IPS DF 4.7 (cell line): ENCODE measurements around the gene TOX2.

Experiments used
- DNase-seq: peaks from one replicate; pipeline ENCODE4 v3.0.0-alpha.2; 2013; ENCODE audit warnings: low spot score; ENCODE audit errors: extremely low read depth

The TOX2 gene

DNA sequence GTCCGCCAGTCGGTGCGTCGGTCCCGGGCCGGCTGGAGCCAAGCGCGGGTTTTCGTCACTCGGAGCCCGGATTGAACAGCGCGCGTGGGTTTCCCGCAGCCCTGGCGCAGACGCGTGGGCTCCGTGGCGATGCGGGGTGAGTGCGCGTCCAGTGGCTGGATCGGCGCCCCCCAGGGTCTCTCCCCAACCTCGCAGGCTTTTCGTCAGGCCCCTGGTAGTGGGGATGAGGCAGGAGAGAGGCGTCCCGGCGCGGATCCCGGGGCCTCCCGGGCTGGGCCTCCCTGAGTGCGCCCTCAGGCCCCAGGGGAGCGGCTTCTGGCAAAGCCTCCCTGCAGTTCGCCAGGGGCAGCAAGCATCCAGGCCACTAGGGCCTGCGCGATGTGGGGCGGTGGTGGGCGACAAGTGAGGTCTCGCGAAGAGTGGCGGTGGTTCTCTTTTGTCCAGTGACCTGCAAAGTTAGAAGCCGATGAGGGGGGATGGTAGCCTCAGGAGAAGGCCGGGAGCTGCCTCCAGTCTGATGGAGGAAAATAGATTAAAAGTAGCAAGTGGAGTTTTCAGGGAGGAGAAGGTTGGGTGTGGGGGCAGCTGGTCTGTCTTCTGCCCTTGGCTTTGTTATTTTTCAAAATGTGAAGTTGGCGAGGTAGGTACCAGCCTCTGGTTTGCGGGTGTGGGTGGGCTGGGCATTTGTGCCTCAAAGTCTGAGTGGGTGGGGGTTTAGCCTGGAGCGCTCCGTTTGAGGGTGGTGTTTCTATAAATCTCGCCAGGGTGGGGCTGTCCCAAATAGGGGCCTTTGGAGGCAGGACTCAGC, 1.6 kb downstream of the TOX2 start:
- no peak for DNase-seq

DNA sequence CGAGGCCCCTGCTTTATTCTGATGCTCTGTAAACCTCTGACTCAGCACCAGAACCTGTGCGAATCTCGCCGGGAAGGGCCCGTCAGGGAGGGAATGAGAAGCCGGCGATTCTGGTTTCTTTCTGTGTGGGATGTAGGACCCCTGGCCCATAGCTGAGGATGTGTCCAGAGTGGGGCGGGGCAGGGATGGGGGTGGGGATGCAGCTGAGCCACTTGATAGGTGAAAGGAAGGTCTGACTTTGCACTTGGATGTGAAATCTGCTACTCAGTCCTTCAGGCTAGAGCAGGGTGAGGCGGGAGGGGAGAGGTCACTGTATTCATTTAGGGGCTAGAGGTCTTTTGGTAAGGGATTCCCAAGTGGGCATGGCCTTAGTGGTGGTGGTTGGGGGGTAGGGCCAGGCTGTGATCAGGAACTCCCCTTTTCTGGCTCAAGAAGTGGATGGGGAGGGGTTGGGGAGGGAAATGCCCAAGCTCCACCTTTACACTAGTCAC, 2.3 kb downstream of the TOX2 start:
- DNase-seq: no peak

DNA sequence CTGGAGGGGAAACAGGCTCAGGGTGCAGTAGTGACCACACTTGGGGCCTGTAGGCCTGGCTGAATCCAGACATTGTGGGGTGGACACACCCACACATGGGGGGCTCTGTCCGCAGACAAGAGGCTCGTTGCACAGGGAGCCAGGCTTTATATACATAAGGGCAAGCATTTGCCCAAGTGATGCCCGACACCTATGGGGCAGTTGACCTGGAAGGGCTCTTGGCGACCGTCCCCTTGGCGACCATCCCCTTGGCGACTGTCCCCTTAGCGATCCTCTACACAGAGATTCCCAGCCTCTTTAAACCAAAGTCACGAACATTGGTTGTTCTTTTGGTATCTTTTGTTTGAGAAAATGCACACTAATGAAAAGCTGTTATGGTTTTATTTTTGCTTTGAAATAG, 2.7 kb downstream of the TOX2 start:
- DNase-seq: no peak

DNA sequence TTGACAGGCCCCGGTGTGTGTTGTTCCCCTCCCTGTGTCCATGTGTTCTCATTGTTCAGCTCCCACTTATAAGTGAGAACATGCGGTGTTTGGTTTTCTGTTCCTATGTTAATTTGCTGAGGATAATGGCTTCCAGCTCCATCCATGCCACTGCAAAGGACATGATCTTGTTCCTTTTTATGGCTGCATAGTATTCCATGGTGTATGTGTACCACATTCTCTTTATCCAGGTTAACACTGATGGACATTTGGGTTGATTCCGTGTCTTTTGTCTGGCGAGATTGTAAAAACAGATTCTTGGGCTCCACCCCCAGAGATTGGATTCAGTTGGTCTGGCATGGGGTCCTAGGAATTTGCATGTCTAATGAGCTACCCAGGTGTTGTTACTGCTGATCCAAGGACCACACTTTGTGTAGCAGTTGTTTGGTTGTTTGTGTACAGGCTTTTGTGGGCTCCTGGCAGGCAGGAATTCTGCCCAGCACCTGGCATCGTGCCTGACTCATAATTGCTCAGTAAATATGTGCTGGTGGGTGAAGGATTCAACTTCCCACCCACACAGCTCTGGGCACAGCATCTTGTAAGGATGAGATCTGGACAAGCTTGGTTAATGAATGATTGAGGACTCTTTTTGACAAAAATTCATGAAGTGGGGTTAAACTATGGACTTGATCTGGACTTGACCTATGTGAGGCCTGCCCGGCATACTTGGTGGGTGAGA, 5.2 kb downstream of the TOX2 start:
- DNase-seq: no peak

DNA sequence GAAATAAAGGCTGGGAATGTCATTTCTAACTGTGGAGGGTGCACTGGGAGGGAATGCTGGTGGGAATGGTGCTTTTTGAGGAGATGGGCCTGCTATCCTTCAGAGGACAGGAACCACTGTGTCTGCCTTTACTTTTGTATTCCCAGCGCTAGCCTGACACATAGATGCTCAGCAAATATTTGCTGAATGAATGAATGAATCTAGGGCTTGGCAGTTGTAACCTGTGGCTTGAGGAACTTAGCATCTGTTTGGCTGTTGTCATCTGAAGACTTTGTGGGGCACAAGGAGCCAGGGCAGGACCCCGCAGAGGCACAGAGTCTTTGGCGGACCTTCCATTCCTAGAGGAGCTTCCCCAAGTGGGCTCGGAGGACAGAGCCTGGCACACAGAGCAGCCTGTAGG, 6.1 kb downstream of the TOX2 start:
- DNase-seq: no peak

DNA sequence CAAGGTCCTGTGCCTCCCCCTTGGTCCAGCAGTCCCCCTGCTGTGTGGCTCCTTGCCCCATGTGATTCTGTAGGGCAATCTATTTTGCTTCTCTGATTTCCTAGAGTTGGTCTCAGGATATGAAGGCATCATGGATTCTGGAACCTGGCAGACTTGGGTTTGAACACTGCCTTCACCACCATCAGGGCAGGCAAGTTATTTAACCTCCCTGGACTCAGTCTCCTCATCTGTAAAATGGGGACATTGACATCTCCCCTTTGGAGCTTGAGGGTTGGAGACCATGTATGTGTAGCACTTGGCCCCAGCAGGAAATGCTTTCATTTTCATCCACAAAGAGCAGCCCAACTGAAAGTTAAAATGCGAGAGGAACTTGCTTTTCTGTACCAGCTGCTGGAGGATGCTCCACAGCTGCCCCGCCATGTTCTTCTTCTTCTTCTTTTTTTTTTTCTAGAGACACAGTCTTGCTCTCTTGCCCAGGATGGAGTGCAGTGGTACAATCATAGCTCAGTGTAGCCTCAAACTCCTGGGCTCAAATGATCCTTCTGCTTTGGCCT, 6.7 kb downstream of the TOX2 start:
- DNase-seq: no peak

DNA sequence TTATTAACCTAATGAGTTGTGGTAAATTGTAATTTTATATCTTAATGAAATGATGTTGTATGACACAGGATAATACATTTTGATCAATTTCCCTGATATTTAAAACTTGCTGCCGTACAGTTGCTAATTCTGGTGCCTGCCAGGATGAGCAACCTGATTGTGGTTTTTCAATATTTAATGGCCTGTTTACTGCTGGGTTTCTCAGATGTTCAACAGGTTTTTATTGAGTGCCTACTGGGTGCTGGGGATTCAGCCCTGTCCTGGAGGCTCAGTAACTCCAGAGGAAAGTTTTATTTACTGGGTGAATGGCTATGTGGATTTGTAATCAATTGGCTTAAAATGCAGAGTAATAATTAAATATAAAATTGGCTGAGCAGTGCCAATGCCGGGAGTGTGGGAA, 8.0 kb downstream of the TOX2 start:
- DNase-seq: no peak

DNA sequence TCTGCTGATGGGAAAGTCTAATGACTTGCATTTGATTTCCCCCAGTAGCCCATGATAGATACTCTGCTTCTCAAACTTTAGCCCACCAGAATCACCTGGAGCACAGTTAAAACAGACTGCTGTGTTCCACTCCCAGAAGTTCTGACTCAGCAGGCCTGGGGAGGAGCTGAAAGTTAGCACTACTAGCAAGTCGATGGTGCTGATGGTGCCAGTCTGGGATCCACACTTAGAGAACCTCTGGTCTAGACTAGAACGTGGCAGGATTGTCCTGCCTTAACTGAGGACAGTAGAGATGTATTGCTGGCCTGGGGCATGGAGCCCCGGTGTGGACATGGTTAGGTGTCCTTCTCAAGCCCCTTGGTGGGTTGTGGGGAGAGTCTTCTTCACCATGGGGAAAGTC, 8.7 kb downstream of the TOX2 start:
- DNase-seq: no peak

DNA sequence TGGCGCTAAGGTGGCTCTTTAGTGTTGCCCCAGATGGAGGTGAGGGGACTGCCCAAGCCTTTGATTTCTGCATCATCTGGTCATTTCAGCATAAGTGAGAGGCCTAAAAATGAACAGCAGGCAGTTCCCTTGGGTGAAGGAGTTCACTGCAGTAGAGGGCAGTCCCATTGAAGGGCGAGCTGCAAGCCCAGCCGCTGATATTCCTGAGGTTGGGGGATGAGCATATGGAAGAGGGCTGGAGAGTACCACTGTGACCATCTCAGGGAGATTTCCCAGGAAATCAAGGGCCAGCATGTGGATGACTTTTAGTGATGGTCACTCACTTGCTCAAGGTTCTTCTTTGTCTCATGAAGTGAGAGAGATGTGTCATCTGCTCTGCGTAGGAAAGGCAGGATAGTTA, 9.3 kb downstream of the TOX2 start:
- no peak for DNase-seq

DNA sequence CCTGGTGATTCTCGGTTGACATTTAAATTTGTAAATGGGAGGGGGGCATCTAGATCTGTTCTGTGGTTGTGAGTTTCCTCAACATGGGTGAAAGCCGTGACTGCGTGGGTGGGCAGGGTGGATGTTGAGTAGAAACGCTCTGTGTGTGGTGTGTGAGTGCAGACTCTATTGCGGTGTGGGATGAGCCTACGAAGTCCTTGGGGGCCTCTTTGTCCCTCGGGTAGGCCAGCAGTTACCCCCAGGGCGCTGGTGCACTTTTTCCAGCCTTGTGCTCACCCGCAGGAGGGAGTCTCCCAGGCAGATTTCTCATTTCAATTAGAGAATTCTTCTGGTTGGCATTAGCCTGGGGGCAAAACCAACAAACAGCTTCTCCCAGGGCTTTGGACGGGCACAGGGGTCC, 10.6 kb downstream of the TOX2 start:
- DNase-seq: no peak

DNA sequence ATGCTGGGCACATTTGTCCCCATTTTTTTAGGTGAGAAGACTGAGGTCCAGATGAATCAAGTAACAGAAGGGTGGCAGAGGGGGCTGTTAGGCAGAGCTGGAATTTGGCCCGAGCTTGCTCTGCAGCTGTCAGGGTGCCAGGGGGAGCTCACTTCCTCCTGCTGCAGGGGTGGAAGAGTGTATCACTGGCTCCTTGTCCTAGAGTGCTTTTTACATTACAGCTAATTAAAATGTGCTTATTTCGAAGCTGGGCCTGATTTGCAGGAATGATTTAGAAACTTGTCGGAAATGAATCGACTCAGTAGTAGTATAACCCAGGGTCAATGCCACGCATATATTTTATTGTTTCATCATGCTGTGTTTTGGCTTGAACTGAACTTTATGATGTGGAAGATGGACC, 11.1 kb downstream of the TOX2 start:
- DNase-seq: no peak

DNA sequence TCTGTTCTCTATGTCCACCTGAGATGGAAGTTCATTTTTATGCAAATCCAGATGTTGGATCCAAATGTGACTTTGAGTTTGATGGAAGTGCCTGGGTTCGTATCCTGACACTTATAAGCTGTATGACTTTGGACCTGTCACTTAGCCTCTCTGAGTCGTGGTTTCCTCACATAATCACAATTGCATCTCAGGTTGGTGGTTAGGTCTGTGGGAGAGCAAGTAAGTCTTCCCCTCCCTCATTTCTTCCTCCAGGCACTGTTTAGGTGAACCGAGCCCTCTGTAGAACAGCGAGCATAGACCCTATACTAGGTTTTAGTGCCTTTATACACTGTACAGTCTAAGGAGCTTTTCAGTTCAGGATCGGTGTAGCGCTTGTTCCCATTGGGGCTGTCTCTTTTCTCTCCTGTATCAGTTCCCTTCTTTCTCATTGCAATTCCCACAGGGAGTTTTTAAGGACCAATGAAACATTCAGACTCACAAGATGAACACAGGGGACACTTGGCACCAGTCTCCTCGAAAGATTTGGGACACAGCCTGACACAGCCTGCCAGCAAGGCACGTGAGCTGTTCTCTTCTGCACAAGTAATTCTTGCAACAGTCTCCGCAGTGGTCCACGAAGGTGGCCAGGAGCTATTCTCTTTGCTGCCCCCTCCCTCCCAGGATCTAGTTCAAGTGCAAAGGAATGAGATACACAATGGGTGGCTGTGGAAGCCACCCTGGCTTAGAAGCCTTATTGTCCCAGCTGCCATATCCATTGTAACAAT, 11.8 kb downstream of the TOX2 start:
- no peak for DNase-seq

DNA sequence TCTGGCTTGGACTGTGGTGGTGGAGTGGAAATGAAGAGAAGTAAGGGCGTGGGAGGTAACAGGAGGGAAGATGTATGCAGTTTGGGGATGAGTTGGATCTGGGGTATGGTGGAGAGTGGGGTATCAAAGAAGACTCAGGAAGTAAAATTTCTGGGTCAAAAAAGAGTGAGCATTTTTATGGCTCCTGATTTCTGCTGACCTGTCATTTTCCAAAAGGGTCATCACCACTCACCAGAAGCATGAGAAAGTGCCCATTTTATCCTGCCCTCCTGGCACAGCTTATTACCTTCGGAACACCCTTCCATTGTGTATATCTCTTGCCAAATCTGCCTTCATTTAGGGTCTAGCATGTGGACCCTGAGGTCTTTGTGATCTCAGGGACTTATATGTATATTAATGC, 17.3 kb downstream of the TOX2 start:
- no peak for DNase-seq

DNA sequence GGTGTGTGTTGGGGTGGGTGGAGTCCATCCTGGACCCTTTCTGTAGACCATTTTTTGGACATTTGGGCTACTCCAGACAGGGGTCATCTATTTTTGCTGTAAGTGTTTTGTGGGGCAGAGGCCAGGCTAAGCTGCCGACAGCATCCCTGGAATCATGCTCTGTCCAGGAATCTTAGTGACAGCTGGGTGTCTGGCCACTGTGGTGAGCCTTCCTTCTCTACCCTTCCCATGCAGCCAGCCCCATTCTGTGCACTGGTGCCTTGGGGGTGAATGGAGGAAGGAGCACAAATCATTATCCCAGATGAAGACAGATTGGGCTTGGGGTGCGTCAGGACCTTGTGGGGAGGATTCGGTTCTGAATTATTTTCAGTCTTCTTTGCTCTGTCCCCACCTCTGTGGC, 20.2 kb downstream of the TOX2 start:
- no peak for DNase-seq

DNA sequence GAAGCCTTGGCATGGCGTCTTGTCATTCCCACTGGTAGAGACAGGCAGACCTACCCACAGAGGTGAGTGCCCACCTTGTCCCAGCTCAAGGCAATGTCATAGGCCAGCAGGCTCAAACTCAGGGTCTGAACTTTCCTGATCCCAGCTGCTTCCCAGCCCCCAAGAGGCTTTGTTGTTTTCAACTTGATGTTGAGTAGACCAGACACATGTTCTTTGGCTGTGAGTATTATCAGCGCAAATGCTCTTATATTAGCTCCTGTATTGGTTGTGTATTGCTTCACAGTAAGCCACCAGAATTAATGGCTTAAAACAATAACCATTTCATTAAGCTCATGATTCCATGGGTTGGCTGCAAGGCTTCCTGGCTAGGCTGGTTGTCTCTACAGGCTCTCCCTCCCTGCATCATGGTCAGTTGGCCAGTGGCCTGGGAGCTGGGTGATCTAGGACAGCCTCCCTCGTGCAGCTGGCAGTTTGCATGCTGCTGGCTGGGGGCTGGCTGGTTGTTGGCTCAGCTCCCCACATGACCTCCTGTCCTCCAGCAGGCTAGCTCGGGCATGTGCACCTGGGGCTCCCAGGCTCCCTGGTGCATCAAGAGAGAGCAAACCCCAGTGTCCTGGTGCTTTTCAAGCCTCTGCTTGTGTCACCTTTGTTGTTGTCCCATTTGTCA, 21.6 kb downstream of the TOX2 start:
- no peak for DNase-seq

DNA sequence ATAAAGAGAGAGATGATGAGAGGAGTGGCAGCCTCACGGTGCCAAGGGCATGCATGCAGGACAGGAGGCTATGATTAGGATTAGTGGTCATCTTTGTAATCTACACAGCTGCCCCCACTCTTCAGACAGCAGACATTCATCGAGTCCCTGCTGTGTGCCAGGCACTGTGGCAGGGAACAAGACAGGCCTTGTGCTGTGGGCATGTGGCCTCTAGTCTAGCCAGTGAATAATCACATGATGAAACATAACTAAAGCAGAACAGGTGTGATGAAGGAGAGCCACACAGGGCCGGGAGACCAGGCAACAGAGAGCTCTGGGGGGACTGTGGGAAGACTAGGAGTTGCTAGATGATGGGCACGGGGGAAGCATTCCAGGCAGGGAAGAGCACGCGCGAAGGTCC, 22.2 kb downstream of the TOX2 start:
- DNase-seq: no peak

DNA sequence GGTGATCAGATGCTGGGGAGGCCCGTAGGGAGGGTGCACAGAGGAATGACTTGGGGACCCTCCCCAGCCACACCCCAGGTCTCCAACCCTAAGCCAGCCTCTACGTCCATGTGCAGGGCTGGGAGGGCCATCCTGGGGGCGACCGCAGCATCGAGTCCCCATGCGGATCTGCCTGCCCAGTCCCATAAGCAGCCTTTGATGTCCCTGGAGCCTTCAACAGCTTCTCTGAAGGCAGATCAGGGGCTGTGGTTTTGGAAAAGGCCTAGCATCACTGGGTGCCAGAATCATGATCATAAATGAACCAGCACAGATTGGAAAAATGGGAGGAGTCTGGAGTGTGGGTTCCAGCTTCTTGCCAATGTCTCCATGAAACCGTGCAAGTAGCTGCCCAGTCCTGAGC, 22.9 kb downstream of the TOX2 start:
- DNase-seq: no peak

DNA sequence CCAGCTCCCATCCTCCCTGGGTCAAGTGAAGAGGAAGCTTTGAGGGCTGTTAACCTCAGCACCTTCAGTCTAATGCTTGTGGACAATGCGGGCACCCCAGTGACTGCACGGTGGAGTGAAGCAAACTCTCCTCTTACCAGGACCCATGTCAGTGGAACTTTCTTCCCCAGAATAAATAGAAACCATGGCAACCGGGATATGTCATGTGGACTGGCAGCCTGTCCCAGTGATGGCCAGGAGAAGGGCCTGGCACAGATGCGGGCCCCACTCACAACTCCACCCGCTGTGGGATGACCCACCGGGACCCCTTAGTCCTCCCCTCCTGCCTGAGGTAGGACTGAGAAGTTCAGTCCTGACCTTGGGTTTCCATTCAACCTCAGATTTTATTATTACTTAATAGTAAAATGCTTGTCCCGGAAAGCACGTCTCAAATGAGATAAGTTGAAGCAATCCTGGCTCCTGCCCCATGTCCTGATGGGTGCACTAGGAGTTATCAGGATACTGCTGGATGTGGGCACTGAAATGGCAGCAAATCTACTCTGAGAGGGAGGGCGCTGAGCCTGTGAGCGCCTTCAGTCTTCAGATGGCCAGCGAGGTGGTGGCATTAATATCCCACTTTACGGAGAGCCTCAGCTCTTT, 23.5 kb downstream of the TOX2 start:
- DNase-seq: no peak

DNA sequence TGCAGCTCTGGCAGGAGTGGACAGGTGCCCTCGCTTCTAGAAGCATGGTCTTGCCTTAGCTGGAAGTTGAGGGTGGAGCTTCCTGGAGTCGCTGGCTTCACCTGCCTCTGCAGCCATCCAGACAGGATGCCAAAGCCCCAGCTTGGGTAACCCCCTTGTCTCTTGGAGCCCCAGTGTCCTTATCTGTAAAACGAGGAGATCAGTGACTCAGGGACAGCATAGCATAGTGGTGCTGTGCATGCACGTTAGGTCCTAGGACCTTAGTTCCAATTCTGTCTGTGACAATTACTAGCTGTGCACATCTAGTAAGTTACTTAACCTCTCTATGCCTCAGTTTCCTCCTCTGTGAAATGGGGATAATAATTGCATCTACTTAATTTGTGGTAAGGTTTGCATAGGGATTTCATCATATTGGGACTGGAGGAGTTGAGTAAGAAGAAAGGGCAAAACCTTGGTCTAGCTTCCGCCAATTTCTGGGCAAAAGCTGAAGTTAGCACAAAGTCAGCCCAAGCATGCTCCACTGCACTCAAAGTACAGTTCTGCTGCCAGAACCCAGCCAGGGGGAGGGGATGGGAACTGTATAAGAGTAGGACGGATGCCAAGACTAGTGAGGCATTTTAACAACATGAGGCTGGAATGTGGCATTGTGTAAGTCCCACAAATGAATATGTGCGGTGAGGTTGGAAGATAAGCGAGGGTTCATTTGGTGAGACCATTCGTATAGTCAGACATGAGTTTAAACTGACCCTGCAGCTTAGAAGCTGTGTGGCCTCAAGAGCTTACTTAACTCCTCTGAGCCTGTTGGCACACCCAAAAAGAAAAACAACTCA, 24.5 kb downstream of the TOX2 start:
- DNase-seq: no peak

DNA sequence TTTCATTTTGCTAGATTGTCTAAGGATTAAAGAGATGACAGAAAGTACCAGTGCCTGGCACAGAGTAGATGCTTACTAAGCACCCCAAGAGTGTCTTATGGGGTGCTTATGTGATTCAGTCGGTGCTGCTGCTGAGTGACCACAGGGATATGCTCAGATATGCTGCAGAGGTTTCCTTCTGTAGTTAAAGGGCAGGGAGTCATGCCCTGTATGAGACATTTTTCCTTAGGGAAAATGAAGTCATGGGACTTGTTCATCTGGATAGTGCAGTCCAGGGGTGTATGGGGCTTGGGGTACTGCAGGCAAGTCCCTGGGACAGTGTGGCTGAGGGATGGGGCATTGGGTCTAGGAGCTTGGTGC, 25.1 kb downstream of the TOX2 start:
- no peak for DNase-seq
